SK-N-MC (cell line): ENCODE data around the gene PDCD2.
A peak's percentile ranks its signal among the peaks of the same experiment; 100 is the strongest.

Source experiments
- DNase-seq: peaks from one replicate; pipeline ENCODE4 v3.0.0-alpha.2; 2011; ENCODE audit warnings: low read depth, low spot score
- H3K27ac ChIP-seq: fragments of 200-600 bp; sonication (generic); 2 replicates; pipeline ENCODE4 v1.5.1; 2016; ENCODE audit warnings: mixed run types
- H3K36me3 ChIP-seq: fragments of 200-600 bp; sonication (generic); 2 replicates; pipeline ENCODE4 v1.6.1; 2017; ENCODE audit warnings: antibody characterized with exemption, low read length, mixed read lengths; ENCODE audit not compliant: insufficient read depth
- H3K4me3 ChIP-seq: fragments of 200-600 bp; sonication (generic); 2 replicates; pipeline ENCODE4 v1.5.1; 2016
- H3K9ac ChIP-seq: fragments of 200-600 bp; sonication (generic); 2 replicates; pipeline ENCODE4 v1.8.0; 2017; ENCODE audit warnings: mixed run types, mixed read lengths; ENCODE audit not compliant: insufficient read length
- H3K9me3 ChIP-seq: fragments of 200-600 bp; sonication (generic); 2 replicates; pipeline ENCODE4 v1.6.1; 2017; ENCODE audit warnings: low read depth, mild to moderate bottlenecking, antibody characterized with exemption, low read length, moderate library complexity, mixed read lengths
- EZH2 ChIP-seq: fragments of 200-600 bp; sonication (generic); IDR thresholded peaks from one replicate; pipeline ENCODE4 v1.6.1; 2017; ENCODE audit warnings: antibody characterized with exemption
- FOXP2 ChIP-seq: optimal IDR thresholded peaks from 2 replicates; pipeline ENCODE3; 2011; ENCODE audit warnings: mild to moderate bottlenecking, moderate library complexity; ENCODE audit not compliant: insufficient read depth; ENCODE audit errors: extremely low read length, control extremely low read depth
- POLR2AphosphoS5 ChIP-seq: IDR thresholded peaks from 2 replicates; pipeline ENCODE4 v1.6.1; 2012; ENCODE audit warnings: mild to moderate bottlenecking, low read depth, low read length, borderline replicate concordance

PDCD2 gene

DNA sequence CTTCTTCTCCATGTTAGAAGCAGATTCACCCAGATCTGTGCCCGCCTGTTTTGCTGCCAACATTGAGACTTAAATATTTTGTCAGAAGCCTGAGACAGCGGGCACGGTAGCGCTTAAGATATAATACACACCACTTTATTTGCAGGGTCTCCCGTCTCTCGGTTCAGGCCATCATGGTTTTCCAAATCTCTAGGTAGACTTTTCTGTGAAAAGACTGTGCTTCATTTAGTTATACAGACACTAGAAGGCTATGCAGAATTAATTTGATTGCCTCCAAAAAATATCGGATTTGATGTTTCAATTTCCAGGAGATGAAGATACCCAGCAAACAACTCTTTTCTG lies 29.7 kb downstream of the PDCD2 start:
- H3K36me3 ChIP-seq: peaks cover 42% of the 10 kb centered on the region
- H3K27ac ChIP-seq: peak overlapping the region; percentile 37; the same call in 1 of the 2 replicates
- DNase-seq: no peak
- peak overlapping the region; percentile 100 for H3K4me3 ChIP-seq
- peak overlapping the region; percentile 94 for H3K9ac ChIP-seq
- no peaks in the 10 kb centered on the region for H3K9me3 ChIP-seq
- TF ChIP-seq EZH2: no peak
- no peak for TF ChIP-seq POLR2AphosphoS5
- TF ChIP-seq FOXP2: no peak

DNA sequence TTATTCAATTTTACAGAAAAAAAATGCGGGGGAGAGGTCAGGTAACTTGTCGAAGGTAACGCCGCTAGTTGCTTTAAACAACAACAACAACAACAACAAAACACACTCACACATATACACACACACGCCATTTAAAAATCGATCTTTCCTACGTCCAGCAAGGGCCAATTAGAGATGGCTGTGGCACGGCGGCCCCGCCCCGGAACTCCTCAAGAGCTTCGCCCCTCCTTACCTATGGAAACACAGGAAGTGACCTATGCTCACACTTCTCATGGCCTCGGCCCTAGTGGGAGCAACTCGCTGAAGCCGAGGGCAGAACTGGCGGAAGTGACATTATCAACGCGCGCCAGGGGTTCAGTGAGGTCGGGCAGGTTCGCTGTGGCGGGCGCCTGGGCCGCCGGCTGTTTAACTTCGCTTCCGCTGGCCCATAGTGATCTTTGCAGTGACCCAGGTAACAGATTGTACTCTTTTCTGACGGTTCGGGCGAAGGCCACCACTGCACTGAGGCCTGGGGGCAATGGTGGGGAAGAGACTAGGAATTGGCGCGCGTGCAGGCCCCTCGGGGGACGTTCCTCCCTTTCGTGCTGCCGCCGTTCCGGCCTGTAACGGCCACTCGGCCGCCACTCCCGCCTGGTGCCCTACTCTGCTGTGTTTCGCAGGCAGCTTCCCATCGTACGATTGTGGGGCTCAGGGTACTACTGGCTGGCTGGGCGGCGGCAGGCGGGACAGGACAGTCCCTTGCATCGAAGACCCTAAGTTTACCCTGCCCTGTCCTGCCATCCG lies 30.2 kb downstream of the PDCD2 start, which contains the start of gene TBP:
TSS of gene TBP (plus strand) at position 357 of the 783 bp plus-strand sequence. CDS start 2,661 bp downstream, outside the sequence.
- peak within 1 kb of the TSS; percentile 93 for H3K27ac ChIP-seq
- H3K9me3 ChIP-seq: no peaks in the 10 kb centered on the region
- DNase-seq: peak; percentile 86
- peak; percentile 90 for TF ChIP-seq POLR2AphosphoS5
- TF ChIP-seq EZH2: no peak
- H3K9ac ChIP-seq: peak within 1 kb of the TSS; percentile 99
- peak within 1 kb of the TSS; percentile 100 for H3K4me3 ChIP-seq
- peaks cover 43% of the 10 kb centered on the region for H3K36me3 ChIP-seq

DNA sequence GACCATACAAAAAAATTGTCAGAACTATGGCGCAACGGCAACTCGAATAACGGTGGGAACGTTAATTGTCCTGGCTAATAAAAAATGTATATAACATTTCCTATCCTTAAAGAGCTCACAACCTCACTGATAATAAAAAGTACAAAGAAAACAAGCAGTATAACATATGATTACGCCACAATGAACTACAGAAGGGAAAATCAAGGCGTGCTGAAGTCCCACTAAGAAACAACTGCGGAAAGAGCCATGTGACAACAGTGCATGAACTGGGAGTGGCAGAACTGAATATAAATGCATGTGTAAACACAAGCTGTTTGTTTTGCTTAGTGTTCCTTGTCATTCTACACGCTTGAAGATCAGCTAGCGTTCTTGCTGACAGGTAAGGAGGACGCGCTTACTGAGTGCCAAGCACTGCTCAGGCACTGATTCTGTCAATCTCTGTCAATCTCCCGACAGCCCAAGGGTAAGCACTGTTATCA lies 30.9 kb downstream of the PDCD2 start:
- no peaks in the 10 kb centered on the region for H3K9me3 ChIP-seq
- peak; percentile 34 for DNase-seq
- H3K4me3 ChIP-seq: peak overlapping the region; percentile 100
- no peak for TF ChIP-seq FOXP2
- TF ChIP-seq POLR2AphosphoS5: no peak
- TF ChIP-seq EZH2: no peak
- peaks cover 45% of the 10 kb centered on the region for H3K36me3 ChIP-seq
- H3K9ac ChIP-seq: peak overlapping the region; percentile 99
- peak overlapping the region; percentile 93 for H3K27ac ChIP-seq

GRCh38 chr6:170552765-170553533 lies 31.5 kb downstream of the PDCD2 start, which contains the start of gene PSMB1:
Gene PSMB1, minus strand, starts transcription at chr6:170553307. Its CDS starts 65 bp downstream, at chr6:170553242.
- Histone ChIP-seq H3K36me3 (peaks cover 47% of the 10 kb centered on the region), H3K9me3 (no peaks in the 10 kb centered on the region), H3K9ac (peak within 1 kb of the TSS; percentile 99), H3K27ac (peak within 1 kb of the TSS; percentile 93), H3K4me3 (peak within 1 kb of the TSS; percentile 100)
- DNase-seq: peak; percentile 80
- TF ChIP-seq EZH2 (no peak), POLR2AphosphoS5 (peak; percentile 97), FOXP2 (no peak)

- TF ChIP-seq EZH2 (no peak), FOXP2 (no peak), POLR2AphosphoS5 (no peak)
- H3K9me3 ChIP-seq: no peaks in the 10 kb centered on the region
- H3K9ac ChIP-seq: no peak overlapping the region
- DNase-seq: no peak
- no peak overlapping the region for H3K4me3 ChIP-seq
- peaks cover 100% of the 10 kb centered on the region for H3K36me3 ChIP-seq
- no peak overlapping the region for H3K27ac ChIP-seq
Observed at GRCh38 chr6:170545405-170545804, 39.0 kb downstream of the PDCD2 start.

- DNase-seq: no peak
- H3K27ac ChIP-seq: no peak overlapping the region
- no peaks in the 10 kb centered on the region for H3K9me3 ChIP-seq
- no peak overlapping the region for H3K9ac ChIP-seq
- H3K4me3 ChIP-seq: no peak overlapping the region
- H3K36me3 ChIP-seq: peaks cover 100% of the 10 kb centered on the region
- no peak for TF ChIP-seq FOXP2
- no peak for TF ChIP-seq EZH2
- TF ChIP-seq POLR2AphosphoS5: no peak
Observed at GRCh38 chr6:170542031-170542719, 42.3 kb downstream of the PDCD2 start.

DNA sequence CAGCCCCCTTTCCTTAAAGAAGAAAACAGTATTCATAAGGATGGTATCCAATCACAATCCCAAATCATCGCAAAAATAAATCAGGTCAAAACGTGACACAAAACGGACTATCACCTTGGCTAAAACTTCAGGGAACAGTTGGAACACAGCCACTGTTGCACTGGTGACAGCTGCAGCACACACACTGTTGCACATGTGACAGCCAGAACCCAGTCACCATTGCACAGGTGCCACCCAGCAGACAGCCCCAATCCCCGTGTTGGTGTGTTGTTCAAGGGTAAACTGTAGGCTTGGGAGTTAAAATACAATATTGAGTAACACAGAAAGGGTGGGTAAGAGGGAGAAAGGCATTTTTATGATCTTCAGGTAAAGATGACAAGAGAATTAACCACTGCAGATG lies 47.1 kb downstream of the PDCD2 start:
- Histone ChIP-seq H3K27ac (no peak overlapping the region), H3K4me3 (no peak overlapping the region), H3K36me3 (peaks cover 98% of the 10 kb centered on the region), H3K9me3 (no peaks in the 10 kb centered on the region), H3K9ac (no peak overlapping the region)
- no peak for DNase-seq
- TF ChIP-seq POLR2AphosphoS5: no peak
- no peak for TF ChIP-seq FOXP2
- no peak for TF ChIP-seq EZH2

DNA sequence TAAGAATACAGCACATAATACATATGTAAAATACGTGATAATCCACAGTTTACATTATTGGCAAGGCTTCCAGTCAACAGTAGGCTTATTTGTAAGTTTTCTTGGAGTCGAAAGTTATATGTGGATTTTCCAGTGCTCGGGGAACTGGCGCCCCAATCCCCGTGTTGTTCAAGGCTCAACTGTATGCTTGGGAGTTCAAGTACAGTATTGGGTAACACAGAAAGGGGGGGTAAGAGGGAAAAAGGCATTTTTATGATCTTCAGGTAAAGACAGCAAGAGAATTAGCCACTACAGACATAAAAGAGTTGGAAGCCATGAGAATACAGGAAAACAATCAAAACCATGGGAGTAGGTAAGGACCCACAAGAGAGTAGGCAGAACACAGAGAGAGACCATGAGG lies 47.8 kb downstream of the PDCD2 start:
- H3K36me3 ChIP-seq: peaks cover 92% of the 10 kb centered on the region
- no peak for DNase-seq
- TF ChIP-seq EZH2 (no peak), FOXP2 (no peak), POLR2AphosphoS5 (no peak)

More for the DNA sequence above, 47.8 kb downstream of the PDCD2 start:
- Histone ChIP-seq H3K27ac (no peak overlapping the region), H3K9me3 (no peaks in the 10 kb centered on the region), H3K4me3 (no peak overlapping the region), H3K9ac (no peak overlapping the region)
